ENCODE data around the gene CD274.
"Not testable (repeated sequence)": the region's sequence is repeated elsewhere in the genome, so short reads cannot be mapped to it uniquely, and the experiment has no call there.

Gene CD274

DNA sequence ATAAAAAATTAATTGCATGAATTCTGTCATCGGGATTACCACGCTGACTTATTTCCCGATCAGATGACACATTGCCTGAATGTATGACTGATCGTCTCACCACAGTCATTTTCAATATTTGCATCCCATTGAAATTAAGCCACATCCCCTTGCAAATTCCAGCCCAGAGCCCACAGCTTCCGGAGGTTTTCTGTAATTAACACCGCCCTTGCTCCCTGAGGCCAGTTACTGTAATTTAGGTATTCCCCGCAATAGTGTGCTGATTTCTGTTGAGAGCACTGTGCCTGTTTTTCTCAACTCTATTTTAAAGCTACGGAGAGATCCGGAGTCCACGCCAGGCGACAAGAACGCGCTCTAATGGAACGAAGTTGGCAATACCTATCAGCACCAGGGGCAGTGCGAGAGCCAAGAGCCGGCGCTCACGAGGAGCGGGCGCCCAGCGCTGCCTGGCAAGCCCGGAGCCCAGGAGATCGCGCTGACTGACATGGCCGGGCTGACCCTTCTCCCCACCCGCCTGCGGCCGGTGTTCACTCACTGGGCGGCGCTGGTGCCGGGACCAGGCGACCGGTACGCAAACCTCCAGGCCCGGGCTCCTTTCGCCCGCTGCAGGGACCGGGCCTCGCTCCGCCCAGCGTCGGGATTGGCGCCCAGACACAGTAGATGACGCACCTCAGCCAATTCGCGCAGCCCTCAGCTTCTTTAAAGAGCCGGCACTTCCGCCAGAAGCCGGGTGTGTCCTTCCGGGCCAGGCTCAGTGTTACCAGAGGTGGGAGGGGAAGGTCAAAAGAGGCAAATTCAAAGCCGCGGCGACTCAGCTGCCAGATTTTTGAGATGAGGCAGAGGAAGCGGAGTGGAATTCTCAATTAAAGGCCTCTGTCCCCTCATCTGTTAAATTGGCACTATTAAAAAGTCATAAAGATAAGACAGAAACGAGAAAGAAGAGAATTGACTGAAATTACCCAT is 12.8 kb upstream of the CD274 start, which contains the start of gene PLGRKT:
Gene PLGRKT (minus strand): TSS at position 672 of the 963 bp plus-strand sequence. CDS start 5,948 bp downstream, outside the sequence.
- peak; percentile 80 to 85 for DNase-seq (ENCODE audit: low read depth in 1 of 2, low spot score in 1 of 2)

DNA sequence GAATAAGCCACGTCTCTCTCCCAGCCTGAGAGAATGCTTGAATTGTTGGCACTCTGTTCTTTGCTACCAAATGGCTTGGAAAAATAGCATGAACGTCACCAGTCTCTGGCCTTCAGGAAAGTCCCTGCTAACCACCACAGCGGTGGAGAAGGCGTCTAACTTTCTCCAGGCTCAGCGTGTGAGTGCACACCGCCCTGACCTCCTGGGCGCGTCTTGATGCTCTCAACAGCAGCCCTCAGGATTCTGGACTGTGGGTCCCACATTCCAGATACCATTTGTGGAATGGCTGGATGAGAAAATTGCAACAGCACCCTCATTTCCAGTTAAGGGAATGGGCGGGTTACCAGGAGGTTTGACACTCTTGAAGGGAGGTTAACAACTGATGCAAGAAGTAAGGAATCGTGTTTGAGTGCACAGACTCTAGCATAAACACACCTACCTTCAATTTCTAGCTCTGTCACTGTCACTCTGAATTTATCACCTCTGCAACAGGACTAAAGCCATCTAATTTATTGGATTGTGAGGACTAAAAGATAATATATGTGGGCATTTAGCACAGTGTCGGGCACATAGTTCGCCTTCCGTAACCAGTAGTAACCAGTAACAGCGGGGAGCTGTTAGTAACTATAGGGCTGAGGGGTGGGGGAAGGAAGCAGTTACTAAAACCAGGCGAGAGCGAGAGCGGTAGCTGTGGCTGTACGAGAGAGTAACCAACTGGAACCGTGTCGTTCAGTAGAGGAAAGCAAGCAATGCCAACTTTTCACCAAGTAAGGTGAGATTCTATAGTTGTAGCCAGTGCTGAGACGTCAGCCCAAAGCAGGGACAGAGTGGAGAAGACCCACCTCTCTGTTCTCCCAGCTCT is 11.8 kb upstream of the CD274 start:
- no peak for DNase-seq (ENCODE audit: low read depth in 1 of 2, low spot score in 1 of 2)

DNA sequence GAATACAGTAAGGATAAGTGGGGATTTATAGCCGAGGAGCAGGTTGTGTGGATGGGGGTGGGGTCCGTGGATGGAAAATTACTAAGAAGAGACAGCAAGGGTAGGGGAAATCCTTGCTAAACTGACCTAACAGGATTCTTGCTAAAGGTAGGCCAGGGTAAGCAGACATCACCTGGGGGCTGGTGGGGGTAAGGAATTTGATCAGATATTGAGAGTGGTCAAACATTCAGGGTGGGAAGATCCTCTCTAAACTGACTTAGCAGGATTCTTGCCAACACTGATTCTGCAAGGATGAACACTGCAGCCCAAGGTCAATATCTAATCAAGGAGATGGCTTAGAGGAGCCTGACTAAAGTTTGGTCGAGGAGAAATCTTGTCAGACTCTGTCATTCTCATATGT is 9.9 kb upstream of the CD274 start:
- DNase-seq (ENCODE audit: low read depth in 1 of 2, low spot score in 1 of 2): no peak

DNA sequence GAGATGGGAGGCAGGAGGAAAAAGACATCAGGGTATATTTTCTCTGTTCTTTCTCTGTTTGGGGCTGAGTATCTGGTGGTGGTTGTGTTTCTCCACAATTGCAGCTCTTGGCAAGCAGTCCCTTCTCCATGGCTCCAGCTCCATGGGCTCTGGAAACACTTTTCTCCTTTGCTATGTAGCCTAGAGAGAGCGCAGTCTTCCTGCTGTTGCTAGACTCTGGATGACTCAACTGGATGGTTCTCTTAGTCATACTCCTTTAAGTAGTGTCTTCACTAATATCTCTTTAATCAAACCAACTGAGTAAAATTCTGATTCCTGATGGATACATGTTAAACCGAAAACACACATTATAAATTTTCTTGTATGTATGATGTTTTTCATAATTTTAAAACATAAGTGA is 9.3 kb upstream of the CD274 start:
- DNase-seq (ENCODE audit: low read depth in 1 of 2, low spot score in 1 of 2): no peak

DNA sequence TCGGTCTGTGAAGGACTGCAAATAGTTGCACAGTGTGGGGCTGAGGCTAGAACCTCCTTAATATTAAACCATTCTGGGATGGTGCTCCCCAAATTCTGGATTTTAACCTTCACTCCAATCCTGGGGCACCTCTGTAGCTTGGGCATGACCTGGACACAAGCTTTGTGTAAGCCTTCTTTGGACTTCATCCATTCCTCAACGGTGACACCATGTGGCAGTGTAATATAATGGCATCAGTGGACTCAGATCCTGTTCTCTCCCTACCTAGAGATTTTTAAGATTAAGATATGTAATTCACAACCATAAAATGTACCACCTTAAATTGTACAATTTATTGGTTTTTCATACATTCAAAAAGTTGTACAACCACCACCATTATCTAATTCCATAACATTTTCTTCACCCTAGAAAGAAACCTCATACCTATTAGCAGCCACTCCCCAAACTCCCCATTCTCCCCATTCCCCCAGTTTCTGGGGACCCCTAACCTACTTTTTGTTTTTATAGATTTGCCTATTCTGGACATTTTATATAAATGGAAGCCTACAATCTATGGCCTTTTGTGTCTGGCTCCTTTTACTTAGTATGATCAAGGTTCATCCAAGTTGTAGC is 7.8 kb upstream of the CD274 start:
- DNase-seq (ENCODE audit: low read depth in 1 of 2, low spot score in 1 of 2): no peak

DNA sequence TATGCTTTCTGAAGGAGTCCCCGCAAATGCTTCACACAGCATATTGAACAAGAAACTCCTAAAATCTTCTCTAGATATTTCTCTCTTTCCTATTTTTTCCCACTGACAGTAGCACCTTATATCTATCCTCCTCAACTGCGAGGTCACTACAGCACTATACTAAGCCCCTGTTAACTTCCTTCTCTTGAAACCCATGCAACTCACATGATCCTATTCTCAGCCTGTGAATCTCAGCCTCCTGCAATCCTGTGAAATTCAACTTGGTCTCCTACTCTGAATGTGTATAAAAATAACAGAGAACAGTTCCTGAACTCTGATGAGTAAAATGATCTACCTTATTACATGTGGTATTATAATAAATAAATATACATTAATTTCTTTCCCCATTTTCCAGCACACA is 6.5 kb upstream of the CD274 start:
- no peak for DNase-seq (ENCODE audit: low read depth in 1 of 2, low spot score in 1 of 2)

DNA sequence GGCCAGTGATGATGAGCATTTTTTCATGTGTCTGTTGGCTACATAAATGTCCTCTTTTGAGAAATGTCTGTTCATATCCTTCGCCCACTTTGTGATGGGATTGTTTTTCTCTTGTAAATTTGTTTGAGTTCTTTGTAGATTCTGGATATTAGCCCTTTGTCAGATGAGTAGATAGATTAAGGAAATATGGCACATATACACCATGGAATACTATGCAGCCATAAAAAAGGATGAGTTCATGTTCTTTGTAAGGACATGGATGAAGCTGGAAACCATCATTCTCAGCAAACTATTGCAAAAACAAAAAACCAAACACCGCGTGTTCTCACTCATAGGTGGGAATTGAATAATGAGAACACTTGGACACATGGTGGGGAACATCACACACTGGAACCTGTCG is 5.2 kb upstream of the CD274 start:
- DNase-seq (ENCODE audit: low read depth in 1 of 2, low spot score in 1 of 2): not testable (repeated sequence)

DNA sequence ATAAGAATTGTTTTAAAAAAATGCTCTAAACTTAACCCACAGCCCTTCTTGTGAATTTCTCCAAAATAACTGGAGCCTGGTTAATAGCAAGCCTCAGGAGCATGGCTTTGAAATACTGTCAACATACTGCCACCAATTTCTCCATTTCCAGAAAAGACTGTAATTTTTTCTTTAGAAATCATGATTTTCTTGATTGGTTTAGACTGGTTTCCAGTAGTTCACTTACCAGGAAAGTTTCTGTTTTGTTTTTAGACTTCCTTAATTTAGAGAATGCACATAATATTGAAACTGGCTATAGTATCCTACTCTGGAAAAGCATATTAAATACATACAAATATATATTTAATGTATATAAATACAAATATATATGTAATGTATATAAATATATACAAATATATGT is 4.5 kb upstream of the CD274 start:
- DNase-seq (ENCODE audit: low read depth in 1 of 2, low spot score in 1 of 2): no peak

DNA sequence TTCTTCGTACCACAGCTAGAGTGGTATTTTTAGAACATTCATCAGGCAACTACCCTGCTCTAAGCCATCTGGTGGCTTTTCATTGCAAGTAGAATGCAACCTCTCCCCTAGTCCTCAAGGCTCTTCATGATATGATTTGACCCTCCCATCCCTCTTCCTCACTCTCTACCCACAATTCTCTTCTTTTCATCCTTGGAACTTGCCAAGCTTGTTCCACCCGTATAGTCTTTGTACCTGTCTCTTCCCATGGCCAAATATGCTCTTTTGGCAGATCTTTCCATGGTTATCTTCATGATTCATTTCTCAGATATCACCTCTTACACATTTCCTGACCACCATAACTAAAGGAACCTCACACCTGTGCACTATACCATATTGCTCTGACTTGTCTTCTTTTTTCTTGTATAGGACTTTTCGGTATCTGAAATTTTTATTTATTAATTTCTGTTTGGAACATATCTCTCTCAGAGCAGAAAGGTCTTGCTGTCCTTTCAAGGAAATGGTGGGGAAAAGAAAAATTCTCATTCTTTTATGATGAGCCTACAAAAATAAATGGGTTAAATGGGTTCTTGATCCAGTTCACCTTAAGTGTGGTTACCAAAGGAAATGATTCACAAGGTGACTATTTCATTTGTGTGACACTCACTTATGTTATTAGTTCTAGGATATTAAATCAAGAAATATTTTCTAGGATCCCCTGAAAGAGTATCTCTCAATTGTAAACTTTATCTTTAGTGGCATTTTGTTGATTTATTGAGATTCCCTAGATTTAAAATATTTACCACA is 3.7 kb upstream of the CD274 start:
- DNase-seq (ENCODE audit: low read depth in 1 of 2, low spot score in 1 of 2): no peak

DNA sequence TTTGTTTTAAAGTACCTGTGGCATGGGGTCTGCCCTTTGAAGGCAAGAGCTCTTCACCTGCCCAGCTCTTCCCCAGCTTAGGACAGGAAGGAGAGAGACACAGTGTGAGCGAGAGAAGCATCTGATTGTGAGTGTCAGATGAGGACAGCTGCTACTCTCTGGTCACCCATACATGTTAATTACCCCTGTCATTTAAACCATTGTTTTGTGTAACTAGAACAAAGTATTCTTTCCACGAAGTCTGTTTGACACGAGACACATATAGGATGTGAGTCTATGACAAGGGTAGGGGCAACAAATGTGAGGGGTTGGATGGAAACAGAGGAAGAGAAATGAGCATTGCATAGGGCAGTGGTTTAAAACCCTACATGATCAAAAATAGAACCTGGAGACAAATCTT is 3.0 kb upstream of the CD274 start:
- DNase-seq (ENCODE audit: low read depth in 1 of 2, low spot score in 1 of 2): no peak

DNA sequence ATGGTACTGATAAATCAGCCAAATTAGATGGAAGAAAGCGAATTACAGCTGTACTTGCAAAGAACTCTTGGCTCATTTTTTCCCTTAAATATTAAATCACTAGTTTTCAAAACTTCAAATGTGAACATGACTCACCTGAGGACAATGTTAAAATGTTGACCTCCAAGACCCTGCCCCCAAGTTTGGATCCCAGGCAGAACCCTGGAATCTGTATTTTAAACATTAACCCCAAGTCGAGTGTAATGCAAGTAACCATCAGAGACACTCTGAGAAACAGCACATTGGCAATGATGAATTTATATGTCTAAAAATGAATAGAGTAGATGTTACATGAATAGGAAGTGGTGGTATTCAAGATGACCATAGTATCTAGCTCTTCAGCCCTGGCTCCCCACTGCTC is 2.3 kb upstream of the CD274 start:
- DNase-seq (ENCODE audit: low read depth in 1 of 2, low spot score in 1 of 2): no peak

DNA sequence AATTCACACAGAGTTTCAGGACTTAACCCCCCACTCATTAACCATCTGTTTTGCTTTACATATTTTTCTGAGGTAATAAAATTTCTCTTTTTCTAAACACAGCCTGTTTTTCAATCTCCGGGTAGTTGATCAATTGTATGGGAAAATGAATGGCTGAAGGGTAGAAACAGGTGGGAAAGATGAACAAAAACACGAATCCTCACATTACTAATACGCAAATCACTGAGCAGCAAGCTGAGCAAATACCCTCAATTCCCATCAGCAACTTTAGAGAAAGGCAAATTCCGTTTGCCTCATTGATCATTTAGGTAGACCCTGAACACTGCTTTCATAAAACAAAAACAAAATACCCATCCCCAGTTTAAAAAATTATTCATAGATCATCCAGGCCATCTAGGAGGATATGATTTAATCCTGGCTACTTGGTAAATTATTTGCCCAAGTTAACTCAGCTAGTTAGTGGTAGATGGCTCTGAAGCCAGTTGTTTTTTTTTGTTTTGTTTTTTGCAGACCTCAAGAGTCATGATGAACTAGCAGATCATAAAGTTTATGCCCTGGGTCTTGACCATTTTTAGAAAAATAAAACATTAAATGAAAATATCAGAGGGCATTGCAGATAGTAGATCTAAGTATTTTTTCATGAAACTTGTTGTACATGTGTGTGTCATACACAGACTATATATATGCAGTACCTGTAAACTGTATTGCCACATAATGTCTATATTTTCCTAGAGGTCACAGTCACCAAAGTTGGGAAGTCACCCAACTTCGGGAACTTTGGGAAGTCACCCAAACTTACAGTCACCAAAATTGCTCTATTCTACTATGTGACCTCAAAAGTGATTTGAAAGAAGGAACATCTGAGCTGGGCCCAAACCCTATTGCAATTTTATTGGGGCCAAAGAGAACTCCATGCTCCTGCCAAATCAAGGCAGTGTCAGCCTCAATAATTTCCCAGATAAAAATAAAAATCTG is 1.6 kb upstream of the CD274 start:
- DNase-seq (ENCODE audit: low read depth in 1 of 2, low spot score in 1 of 2): no peak

DNA sequence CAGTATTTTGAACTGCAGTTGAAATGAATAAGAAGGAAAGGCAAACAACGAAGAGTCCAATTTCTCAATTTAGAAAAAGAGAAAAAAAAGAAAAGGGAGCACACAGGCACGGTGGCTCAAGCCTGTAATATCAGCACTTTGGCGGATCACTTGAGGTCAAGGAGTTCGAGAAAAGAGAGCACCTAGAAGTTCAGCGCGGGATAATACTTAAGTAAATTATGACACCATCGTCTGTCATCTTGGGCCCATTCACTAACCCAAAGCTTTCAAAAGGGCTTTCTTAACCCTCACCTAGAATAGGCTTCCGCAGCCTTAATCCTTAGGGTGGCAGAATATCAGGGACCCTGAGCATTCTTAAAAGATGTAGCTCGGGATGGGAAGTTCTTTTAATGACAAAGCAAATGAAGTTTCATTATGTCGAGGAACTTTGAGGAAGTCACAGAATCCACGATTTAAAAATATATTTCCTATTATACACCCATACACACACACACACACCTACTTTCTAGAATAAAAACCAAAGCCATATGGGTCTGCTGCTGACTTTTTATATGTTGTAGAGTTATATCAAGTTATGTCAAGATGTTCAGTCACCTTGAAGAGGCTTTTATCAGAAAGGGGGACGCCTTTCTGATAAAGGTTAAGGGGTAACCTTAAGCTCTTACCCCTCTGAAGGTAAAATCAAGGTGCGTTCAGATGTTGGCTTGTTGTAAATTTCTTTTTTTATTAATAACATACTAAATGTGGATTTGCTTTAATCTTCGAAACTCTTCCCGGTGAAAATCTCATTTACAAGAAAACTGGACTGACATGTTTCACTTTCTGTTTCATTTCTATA is 602 bp upstream of the CD274 start:
- no peak for DNase-seq (ENCODE audit: low read depth in 1 of 2, low spot score in 1 of 2)

DNA sequence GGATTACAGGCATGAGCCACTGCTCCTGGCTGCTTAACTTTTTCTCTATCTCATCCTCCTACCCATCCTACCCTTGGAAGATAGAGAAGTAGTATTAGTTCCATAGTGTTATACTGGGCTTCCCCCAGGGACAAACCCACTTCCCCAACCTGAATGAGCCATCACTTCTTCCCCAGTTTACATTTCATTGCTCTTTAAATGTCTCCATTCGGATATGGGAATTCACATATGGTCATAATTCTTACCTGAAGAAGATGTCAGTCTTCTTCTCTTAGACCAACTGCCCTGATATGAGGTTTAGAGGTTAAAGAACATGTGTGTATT is 1.9 kb downstream of the CD274 start:
- no peak for DNase-seq (ENCODE audit: low read depth in 1 of 2, low spot score in 1 of 2)

DNA sequence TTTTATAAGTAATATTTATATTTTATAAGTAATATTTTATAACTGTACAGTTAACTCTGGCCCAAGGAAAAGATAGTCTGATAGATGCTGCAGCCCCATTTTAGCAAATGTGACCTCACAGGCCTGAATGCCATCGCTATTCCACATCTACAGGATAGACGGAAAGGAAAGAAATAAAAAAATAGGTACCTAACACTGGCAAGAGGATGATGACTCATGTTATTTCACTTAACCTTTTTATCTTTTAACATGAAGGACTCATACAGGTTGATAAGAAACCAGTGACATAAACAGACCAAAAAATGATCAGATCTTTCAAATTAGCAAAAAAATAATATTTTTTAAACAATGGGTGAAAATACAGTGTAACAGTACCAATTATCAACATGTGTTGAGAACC is 2.7 kb downstream of the CD274 start:
- DNase-seq (ENCODE audit: low read depth in 1 of 2, low spot score in 1 of 2): no peak

DNA sequence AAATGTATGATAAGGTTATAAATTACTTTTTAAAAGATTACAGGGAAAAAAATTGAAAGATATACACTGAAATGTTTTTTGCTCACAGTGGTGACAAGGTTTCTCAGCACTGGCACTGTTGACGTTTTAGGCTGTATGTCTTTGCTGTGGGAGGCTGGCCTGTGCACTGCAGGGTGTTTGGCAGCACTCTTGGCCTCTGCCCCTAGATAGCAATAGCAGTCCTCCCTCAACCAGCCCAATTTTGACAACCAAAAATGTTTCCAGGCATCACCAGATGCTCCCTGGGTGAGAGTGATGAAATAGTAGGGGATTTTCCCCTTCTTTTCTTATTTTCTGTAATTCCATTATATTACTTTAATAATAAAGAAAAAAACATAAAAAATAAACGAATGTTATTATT is 3.3 kb downstream of the CD274 start:
- no peak for DNase-seq (ENCODE audit: low read depth in 1 of 2, low spot score in 1 of 2)

DNA sequence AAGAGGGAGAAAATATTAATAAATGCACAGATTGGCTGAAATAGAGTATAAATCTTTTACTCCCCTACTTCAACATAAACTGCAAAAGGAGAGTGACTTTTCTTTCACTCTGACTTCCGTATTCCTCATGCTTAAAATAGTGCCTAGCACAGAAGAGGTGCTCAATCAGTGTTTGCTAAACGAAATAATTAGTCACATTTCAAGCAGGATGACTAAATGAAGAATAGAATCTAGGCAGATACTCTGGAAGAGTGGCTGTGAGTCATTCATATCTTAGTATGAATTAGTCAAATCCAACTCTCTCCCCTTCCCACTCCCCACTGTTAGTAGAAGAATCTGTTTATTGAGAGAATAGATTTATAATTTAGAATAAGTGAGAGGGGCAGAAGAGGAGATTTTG is 4.8 kb downstream of the CD274 start:
- no peak for DNase-seq (ENCODE audit: low read depth in 1 of 2, low spot score in 1 of 2)

DNA sequence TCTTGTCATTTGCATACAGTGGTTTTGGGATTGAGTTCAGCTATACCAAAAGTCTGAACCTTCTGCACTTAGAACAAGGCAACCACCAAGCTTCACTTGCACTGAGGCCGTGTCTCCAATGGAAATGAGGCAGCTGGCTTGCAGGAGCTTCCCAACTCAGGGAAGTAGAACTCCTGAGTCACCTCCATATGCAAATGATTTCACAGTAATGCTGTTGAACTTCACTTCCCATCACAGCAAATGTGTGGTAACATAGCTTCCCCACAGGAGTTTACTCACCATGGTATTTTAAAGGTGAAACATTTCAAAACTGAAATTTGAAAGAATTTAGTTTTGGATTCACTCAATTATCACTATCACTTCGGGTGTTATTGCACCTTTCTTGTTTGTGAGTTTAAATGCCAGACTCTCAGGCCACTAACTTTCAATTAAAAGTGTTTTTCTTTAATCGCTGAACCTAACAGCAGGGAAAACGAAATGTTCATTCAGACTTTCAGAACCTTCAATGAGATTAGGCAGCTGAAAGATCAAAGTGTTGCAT is 9.0 kb downstream of the CD274 start:
- DNase-seq (ENCODE audit: low read depth in 1 of 2, low spot score in 1 of 2): no peak

DNA sequence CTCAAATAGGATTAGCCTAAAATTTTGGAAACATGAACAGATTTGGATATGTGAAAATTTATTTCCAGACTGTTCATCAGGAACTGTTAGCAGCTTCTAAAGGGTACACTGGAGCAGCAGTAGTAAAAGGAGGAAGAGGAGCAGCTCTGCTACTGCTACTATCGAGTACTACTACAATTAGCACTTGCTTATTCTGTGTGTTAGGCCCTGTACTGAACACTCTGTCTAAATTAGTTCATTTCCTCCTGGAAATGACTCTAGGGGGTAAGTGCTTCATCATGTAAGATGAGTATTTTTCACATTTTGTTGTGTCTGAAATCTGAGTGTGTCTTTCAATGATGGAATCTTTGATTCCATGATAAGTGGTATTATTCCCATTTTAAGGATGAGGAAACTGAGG is 9.8 kb downstream of the CD274 start:
- DNase-seq (ENCODE audit: low read depth in 1 of 2, low spot score in 1 of 2): no peak

Measured in activated T-helper 1 cell treated with anti-CD3 and anti-CD28 coated beads, Interleukin-2, amount 50 U/mL, for 16 hours (primary cell).